Right lobe of liver (tissue), 6 donors: Measurements from ENCODE around the gene ACE. TPM values are rescaled to one million over a fixed set of nuclear protein-coding genes. Genes with fewer than 3 reads are reported as not detected.

Source experiments
- ATAC-seq, 4 donors: fragments of 200-7000 bp; cut with Tn5 transposase; one replicate each; pipeline ENCODE4 v1.9.1; 2020; ENCODE audit warnings: mild to moderate bottlenecking in 4 of 4, moderate library complexity in 4 of 4
- DNase-seq, 3 donors: peaks; one replicate each; pipeline ENCODE4 v3.0.0-alpha.2; 2020
- H3K27ac ChIP-seq, 3 donors: fragments of 200-600 bp; one replicate each; pipeline ENCODE4 v1.8.0; 2022
- H3K27me3 ChIP-seq, 2 donors: fragments of 200-600 bp; one replicate each; pipeline ENCODE4 v1.8.0; 2022
- H3K36me3 ChIP-seq, 4 donors: fragments of 200-600 bp; sonication (generic) in 1 of 4; one replicate each; pipeline versions ENCODE4 v1.5.1 to v1.8.0; 2017 to 2022; ENCODE audit warnings: control low read depth in 1 of 4
- H3K4me1 ChIP-seq, 4 donors: fragments of 200-600 bp; sonication (generic) in 1 of 4; one replicate each; pipeline versions ENCODE4 v1.5.1 to v1.8.0; 2017 to 2022; ENCODE audit warnings: control low read depth in 1 of 4
- H3K4me3 ChIP-seq, 3 donors: fragments of 200-600 bp; one replicate each; pipeline ENCODE4 v1.8.0; 2022
- H3K9me3 ChIP-seq, 4 donors: fragments of 200-600 bp; sonication (generic) in 1 of 4; one replicate each; pipeline versions ENCODE4 v1.5.1 to v1.8.0; 2017 to 2022; ENCODE audit warnings: control low read depth in 1 of 4
- POLR2A ChIP-seq: fragments of 450-650 bp; IDR thresholded peaks from one replicate; pipeline ENCODE4 v1.6.1; 2017; ENCODE audit warnings: antibody characterized with exemption, mild to moderate bottlenecking
- WGBS: methylation state at CpG from one replicate; pipeline ENCODE4 v1.1.6; 2018; ENCODE audit warnings: low coverage, low lambda C conversion rate; ENCODE audit not compliant: insufficient coverage; ENCODE audit errors: missing lambda C conversion rate; 5-methylcytosine and 5-hydroxymethylcytosine counted together
- intact Hi-C, 2 donors: fragments of 100-400 bp; cut with DNase I; formaldehyde crosslinking; loops; one replicate each; pipeline versions ENCODE4 v1.11.2 to v1.14.1; 2022
- total RNA-seq, 6 experiments: library from RNA; depleted of rRNA in 2 of 6; stranded (reverse); fragments of >200 nt in 2 of 6; fragmentation: NEBNext Ultra II Directional in 3 of 6; extraction: Animal tissue kit (Norgen Biotek cat#: 25700) in 3 of 6; gene quantifications; one replicate each; pipeline versions ENCODE4 v1.1.0 to v1.2.4, GENCODE V29; 2016 to 2023
- TF ChIP-seq, protein P1 (sequence below), 4 donors: fragments of 200-600 bp in 3 of 4; fragments of 450-650 bp in 1 of 4; IDR thresholded peaks; one replicate each; pipeline versions ENCODE4 v1.5.1 to v1.8.0; 2016 to 2022; ENCODE audit warnings: antibody characterized with exemption in 4 of 4, mild to moderate bottlenecking in 2 of 4
- donor health status: DM: no; HTN: yes; CAD: no.
- donor health status: DM: no; HTN: no; CAD: no.
- donor health status: DM: no; HTN: no; CAD: no.
- donor health status: DM: no; HTN: yes; CAD: no.
- donor health status: DM: no; HTN: yes; CAD: no.

ACE gene
- total RNA-seq, 6 experiments from 2014 or later = 0.75 to 9.4 (median 5.1) TPM

GRCh38 chr17:63445065-63445464, 31.8 kb upstream of the ACE start:
- no peak for ATAC-seq
- no peak overlapping the region for H3K27ac ChIP-seq
- WGBS = 63% methylated on average over 7 of the region's 7 CpGs

GRCh38 chr17:63445571-63445953, 31.3 kb upstream of the ACE start:
- intact Hi-C loops = no loop called here
- ATAC-seq (peak; percentile 44 to 67 (median 46)), DNase-seq (peak; percentile 55 to 69 (median 64))
- 1% methylated on average over 11 of the region's 24 CpGs for WGBS
- Histone ChIP-seq H3K36me3 (no peaks in the 10 kb centered on the region), H3K4me3 (peak overlapping the region; percentile 58 to 69 (median 59)), H3K4me1 (peaks cover 0 to 3% (median 0%) of the 10 kb centered on the region in 4 donors), H3K27me3 (no peaks in the 10 kb centered on the region), H3K27ac (peak overlapping the region in 2 of 3 donors; percentile 68 to 79), H3K9me3 (no peaks in the 10 kb centered on the region)
- no peak for TF ChIP-seq POLR2A
- TF ChIP-seq, protein P1, sequence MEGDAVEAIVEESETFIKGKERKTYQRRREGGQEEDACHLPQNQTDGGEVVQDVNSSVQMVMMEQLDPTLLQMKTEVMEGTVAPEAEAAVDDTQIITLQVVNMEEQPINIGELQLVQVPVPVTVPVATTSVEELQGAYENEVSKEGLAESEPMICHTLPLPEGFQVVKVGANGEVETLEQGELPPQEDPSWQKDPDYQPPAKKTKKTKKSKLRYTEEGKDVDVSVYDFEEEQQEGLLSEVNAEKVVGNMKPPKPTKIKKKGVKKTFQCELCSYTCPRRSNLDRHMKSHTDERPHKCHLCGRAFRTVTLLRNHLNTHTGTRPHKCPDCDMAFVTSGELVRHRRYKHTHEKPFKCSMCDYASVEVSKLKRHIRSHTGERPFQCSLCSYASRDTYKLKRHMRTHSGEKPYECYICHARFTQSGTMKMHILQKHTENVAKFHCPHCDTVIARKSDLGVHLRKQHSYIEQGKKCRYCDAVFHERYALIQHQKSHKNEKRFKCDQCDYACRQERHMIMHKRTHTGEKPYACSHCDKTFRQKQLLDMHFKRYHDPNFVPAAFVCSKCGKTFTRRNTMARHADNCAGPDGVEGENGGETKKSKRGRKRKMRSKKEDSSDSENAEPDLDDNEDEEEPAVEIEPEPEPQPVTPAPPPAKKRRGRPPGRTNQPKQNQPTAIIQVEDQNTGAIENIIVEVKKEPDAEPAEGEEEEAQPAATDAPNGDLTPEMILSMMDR (IDR thresholded peaks at IDR 0.05) = no peak

More at GRCh38 chr17:63445065-63445464, 31.8 kb upstream of the ACE start:
- Histone ChIP-seq H3K27me3 (no peaks in the 10 kb centered on the region), H3K4me1 (peaks cover 0 to 3% (median 0%) of the 10 kb centered on the region in 4 donors), H3K4me3 (peak overlapping the region in 2 of 3 donors; percentile 59 to 69), H3K9me3 (no peaks in the 10 kb centered on the region), H3K36me3 (no peaks in the 10 kb centered on the region)
- TF ChIP-seq, protein P1 (IDR thresholded peaks at IDR 0.05) = no peak
- no peak for TF ChIP-seq POLR2A
- intact Hi-C loops = no loop called here
- peak in 1 of 3 donors; percentile 1 for DNase-seq

- ATAC-seq = peak; percentile 76 to 82 (median 81)
- TF ChIP-seq POLR2A = peak; percentile 28
- TF ChIP-seq, protein P1 (IDR thresholded peaks at IDR 0.05) = peak; percentile 40 to 56 (median 50)
- intact Hi-C loops = no loop called here
- Histone ChIP-seq H3K4me3 (peak within 1 kb of the TSS; percentile 58 to 69 (median 59)), H3K4me1 (peaks cover 0 to 3% (median 0%) of the 10 kb centered on the region in 4 donors), H3K36me3 (no peaks in the 10 kb centered on the region), H3K27ac (peak within 1 kb of the TSS; percentile 58 to 79 (median 68)), H3K9me3 (no peaks in the 10 kb centered on the region), H3K27me3 (no peaks in the 10 kb centered on the region)
- WGBS = 7% methylated on average over 3 of the region's 99 CpGs
- peak; percentile 79 to 83 (median 82) for DNase-seq
These were observed 30.7 kb upstream of the ACE start, which contains the start of gene CYB561 for GRCh38 chr17:63445954-63446752. CYB561 (minus strand) TSS chr17:63446306; CDS start chr17:63437547, 8,759 bp downstream.

DNA sequence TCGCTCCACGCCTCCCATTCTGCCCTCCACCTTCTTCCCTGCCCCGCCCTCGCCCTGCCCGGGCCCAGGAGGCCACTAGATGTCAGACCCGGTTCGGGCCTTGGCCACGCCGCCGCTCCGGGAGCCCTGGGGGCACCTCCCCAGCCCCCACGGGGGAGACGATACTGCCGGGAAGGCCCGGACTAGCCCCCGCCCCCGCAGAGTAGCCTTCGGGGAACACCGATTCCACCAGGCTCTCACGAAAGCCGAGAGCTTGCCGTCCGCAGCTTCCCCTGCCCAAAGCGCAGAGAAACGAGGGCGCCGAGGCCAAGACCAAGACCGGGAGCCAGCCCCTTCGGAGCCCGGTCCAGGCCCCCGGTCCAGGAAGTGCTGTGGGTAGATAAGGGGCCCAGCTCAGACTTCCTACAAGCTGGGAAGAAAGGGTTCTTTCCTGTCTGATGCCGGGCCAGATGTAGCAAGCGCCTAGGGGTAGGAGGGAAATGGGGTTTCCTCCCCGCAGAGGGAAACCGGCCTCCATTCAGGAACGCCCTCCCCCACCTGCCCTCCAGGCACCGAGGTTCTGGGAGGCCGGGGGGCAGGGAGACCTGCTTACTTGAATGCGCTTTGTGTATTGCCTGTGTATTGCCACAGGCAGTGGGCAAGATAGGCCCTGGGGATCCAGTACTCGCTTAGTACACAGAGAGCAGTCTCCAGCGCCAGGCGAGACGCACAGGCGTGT, 29.9 kb upstream of the ACE start:
- TF ChIP-seq, protein P1 (IDR thresholded peaks at IDR 0.05) = peak in 1 of 4 donors; percentile 8
- TF ChIP-seq POLR2A = no peak
- peaks cover 0 to 3% (median 0%) of the 10 kb centered on the region in 4 donors for H3K4me1 ChIP-seq
- intact Hi-C loops = no loop called here
- no peaks in the 10 kb centered on the region for H3K9me3 ChIP-seq
- ATAC-seq (peak; percentile 28 to 53 (median 44)), DNase-seq (peak; percentile 60 to 75 (median 72))
- no peaks in the 10 kb centered on the region for H3K27me3 ChIP-seq
- 13% methylated on average over 3 of the region's 44 CpGs for WGBS
- no peaks in the 10 kb centered on the region for H3K36me3 ChIP-seq
- H3K4me3 ChIP-seq = peak overlapping the region; percentile 58 to 69 (median 59)
- peak overlapping the region; percentile 58 to 79 (median 68) for H3K27ac ChIP-seq
